GM18873 (cell line): ENCODE results near the gene CD79A.
"Not testable (repeated sequence)": the region's sequence is repeated elsewhere in the genome, so short reads cannot be mapped to it uniquely, and the experiment has no call there.

ENCODE experiments used
- ATAC-seq: cut with Tn5 transposase; IDR thresholded peaks from one replicate; pipeline ENCODE4 v1.9.1; 2021; ENCODE audit warnings: mild to moderate bottlenecking, moderate library complexity, moderate number of reproducible peaks; ENCODE audit not compliant: unreplicated experiment, low FRiP score

The CD79A gene

DNA sequence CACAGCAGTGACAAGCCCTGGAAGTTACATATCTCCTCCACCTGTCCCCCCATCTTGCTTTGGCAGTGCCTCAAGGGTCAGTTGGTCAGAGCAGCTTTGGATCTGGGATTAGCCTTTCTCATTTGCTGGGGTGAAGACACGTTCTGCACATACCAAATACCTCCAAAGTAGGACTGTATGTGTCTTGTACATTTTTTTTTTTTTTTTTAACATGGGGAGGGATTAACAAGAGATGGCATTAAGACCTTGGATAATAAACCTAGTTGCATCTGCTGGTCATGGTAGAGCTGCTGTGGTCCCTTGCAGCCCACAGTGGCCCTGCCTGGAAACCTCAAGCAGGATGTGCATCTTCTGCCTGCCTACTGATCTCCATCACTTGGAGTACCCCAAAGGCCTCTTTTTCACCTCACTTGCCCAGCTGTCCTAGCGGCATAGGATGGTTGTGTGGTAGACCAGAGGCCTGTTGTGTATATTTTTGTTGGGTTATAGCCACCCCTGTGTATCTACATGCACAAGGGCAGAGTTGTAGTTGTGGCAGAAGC lies 14.6 kb upstream of the CD79A start:
- no peak for ATAC-seq

DNA sequence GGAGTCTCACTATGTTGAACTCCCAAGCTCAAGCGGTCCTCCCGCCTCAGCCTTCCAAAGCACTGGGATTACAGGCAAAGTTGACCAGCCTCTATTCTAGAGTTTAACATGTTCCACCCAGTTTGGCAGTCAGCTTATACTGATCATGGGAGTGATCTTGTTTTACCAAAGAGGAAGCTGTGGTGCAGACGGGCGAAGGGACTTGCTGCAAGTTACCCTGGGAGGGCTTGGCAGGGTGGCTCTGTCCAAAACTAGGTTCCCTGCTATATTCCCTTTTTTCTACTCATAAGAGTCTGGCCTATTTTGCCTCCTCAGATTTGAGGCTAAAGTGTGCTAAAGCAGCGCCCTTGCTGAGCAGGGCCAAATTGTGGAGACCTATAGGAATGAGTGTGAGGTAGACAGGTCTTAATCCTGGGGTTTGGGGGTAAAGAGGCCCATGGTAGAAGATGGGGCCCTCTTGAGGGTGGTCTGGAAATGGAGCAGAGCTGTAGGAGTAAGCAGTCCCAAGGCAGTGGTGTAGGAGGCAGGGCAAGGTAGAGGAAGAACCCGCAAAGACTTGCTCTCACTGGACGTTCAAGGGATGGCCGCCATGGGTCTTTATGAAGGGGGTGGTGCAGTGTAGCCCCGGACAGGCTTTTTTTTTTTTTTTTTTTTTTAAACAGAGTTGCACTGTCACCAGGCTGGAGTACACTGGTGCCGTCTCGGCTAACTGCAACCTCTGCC lies 13.7 kb upstream of the CD79A start:
- ATAC-seq: no peak

GRCh38 chr19:41864374-41864773 lies 12.7 kb upstream of the CD79A start:
- no peak for ATAC-seq

DNA sequence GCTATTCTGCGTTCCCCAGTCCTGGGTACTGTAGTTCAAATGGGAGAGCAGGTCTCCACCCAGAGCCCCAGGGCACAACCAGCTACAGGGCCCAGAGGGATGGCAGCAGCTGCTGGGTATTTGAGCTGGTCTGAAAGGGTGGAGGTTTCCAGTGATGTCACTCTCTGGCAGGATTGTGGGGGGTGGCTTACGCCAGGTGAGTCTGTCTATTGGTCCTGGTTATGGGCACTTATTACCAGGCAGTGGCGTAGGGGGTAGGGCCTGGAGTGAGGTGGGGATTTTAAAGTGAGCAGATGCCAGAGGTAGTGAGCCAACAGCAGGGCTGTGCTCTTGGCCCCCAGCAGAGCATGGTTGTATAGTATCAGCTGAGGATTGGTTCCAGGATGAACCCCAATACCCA lies 10.8 kb upstream of the CD79A start:
- ATAC-seq: no peak

DNA sequence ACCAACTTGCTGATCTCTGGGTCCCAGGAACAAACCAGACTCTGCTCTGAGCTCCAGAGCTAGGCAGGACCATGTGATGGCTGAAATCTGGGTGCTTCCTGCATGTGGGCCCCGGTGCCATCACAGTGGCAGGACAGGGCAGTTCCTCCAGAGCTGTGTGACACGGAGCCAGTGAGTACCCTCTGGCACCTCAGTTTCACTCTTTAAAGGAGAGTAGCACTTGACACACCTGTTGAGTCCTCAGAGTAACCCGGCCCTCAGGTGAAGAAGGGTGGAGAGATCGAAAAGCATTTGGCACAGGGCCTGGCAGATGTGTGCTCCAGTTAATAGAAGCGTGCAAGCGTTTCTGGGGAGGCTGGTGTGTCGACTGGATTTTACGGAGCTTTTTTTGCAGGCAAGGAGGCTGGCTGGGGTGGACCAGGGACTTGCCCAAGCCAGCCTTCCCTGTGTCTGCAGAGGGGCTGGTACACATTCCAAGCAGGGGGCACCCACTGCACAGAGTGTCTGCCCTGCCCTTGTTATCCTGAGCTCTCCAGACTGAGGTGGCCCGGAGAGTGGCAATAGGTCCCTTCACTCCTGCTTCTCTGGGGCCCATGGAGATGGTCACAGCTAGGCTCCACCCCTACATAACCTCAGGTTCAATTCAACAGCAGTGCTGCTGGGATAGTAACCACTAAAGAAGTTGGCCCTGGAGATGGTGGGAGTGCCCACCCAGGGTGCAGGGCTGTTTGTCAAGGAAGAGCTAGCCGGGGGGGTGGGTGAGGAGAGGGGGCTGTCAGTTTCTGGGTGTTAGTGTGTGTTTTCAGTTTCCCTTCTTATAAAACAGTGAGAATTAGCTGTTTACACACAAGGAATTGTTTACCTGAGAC lies 8.7 kb upstream of the CD79A start:
- ATAC-seq: no peak

GRCh38 chr19:41868989-41869300 lies 8.1 kb upstream of the CD79A start:
- no peak for ATAC-seq

GRCh38 chr19:41869374-41869955 lies 7.6 kb upstream of the CD79A start:
- no peak for ATAC-seq

DNA sequence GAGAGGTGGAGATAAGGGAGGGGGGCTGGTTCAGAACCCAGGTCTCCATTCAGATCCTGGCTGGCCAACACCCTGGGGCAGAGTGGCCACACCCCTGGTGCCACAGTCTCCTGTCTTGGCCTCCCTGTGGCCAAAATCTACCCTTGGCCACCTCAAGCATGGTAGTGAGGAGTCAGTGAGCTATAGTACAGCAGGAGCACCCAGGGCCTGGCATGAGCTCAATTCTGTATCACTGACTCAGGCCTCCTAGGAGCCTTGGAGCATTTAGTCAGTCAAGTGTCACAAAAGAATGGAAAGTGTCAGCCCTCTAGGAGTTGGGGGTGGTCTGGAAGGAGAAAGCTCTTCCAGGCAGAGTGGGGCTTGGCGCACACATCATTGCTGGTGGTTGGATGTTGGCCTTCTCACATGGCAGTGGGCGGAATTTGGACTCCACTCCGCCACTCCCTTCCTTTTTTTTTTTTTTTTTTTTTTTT lies 6.6 kb upstream of the CD79A start:
- ATAC-seq: no peak

DNA sequence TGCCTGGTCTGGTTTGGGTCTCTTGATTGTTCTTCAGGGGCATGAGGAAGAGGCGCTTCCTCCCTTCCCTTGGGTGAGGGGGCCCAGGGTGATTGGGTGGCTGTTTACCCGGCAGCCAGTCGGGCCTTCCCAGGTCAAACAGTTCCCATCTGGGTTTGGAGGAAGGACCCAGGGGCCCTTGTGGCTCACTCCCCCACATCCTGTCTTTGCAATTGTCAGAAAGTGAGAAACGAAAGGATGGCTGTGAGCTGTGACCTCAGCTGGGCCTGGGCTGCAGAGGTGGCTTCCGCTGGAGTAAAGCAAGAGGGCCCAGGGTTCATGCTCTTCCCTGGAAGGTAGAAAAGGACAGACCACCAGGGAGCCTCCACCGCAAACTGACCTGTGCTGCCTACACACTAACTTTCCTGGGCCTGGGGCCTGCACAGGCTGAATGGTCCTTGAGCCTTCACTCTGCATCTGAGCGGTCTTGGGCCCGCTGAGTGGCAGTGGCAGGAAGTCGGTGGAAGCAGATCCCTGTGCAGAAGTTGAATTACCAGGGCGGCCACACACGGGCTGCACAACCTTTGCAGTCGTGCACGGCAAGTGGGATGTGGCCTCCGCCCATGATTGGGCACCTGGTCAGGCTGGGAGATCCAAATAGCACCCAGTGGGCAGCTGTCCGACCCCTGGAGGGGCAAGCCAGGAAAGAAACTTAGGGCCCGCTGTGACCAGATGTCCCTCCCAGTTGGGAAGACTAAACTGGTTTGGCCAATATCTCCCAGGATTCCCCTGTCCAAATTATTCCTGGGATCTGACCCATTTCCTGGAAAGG lies 5.3 kb upstream of the CD79A start:
- peak; percentile 43 for ATAC-seq

DNA sequence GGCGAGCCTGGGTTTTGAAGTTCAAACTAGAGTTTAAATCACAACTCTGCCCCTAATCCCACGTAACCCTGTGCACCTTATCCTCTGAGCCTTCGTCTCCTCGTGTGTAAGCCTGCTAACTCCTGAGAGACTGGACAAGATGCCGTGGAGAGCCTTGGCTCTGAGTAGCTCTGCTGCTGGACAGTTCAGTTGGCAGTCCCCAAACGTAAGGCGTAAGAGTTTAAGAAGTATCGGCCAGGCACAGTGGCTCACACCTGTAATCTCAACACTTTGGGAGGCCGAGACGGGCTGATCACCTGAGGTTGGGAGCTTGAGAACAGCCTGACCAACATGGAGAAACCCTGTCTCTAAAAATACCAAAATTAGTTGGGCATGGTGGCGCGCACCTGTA lies 4.7 kb upstream of the CD79A start:
- ATAC-seq: no peak

DNA sequence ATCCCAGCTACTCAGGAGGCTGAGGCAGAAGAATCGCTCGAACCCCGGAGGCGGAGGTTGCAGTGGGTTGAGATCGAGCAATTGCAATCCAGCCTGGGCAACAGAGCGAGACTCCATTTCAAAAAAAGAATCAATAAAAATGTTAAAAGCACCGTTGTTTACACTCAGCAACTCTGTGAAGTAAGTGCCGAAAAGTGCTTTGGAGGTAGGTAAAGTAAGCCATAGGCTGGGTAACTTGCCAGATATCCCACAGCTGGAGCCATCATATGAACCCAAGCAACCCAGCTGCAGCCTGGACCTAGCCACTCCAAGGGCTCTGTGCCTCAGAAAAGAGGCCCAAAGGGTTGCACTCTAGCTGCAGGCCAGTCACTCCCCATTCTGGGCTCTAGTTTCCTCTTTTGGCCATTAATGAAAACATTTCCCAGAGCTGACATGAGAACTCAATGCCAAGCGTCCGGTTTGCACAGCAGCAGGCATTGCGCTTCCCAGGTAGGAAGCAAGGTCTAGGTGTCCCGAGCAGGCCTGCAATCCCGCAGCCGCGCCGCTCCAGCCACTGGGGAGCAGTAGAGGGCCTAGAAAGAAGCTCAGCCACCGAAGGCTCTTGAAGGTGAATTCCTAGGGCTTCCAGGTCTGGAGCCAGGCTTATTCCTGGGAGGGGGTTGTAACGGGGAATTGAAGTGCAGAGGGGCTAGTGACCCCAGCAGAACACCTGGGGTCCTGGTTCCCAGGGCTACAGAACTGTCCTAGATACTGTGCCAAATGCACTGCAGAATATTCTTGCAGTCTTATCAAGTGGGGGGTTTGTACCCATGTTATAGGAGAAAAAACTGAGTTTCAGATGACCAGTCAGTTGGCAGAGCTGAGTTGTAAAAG lies 4.1 kb upstream of the CD79A start:
- no peak for ATAC-seq

DNA sequence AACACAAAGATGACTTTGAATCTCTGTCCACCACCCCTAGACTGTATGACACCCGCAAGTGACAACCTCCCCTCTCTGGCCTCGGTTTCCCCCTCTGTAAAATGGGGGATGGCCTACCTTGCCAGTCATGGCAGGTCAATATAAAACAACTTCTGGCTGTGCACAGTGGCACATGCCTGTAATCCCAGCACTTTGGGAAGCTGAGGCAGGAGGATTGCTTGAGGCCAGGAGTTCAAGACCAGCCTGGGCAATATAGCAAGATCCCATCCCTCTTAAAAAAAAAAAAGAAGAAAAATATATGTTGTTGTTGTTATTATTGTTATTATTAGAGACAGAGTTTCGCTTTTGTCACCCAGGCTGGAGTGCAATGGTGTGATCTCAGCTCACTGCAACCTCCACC lies 1.1 kb upstream of the CD79A start:
- not testable (repeated sequence) for ATAC-seq

DNA sequence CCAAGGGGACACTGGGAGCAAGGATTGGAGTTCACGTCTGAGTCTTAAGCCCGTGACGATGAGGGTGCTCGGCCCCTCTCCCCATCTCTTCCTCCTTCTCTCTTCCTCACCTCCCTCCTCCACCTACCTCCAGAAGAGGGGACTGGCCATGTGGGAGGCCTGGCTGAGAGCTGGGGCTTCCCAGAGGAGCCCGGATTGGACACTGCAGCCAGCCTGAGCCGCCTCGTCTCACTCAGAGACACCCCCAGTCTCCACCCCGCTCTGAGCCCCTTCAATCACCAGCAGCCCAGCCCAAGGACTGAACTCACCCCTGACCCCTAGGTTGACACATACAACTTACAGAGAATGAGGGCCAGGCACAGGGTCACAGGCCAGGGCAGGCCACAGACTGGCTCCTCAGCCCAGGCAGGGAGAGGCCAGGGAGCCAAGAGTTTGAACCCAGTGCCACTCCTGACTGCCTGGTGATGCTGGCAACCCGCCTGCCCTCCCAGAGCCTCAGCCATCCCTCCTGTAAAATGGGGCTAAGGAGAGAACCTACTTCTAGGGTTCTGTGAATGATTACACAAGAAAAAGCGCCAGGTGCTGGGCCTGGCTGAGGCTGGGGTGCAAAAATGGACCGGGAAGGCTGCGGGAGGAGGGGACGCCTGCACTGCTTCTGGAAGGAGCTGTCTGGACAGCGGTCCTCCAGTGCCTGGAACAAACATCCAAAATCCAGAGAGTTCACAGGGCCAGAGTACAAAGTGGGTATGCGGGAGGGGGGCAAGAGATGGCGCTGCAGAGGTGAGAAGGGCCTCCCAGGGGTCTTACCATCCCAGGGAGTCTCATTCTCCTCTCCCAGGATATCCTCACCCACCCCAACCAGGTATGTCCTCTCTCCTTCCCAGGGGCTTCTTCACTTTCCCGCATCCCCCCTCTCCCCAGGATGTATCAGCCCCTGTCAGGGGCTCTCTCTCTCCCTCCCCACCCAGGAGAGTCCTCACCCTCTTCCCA lies 1.1 kb downstream of the CD79A start:
- no peak for ATAC-seq

DNA sequence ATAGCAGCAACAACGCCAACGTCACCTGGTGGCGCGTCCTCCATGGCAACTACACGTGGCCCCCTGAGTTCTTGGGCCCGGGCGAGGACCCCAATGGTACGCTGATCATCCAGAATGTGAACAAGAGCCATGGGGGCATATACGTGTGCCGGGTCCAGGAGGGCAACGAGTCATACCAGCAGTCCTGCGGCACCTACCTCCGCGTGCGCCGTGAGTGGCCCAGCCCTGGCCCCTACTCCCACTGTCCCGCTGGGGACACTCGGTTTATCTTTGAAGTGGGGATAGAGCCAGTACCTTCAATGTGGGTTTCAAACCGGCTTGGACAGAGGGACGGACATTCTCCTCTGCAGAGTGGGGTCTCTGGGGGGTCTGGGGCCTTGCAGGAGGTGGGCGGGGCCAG lies 2.0 kb downstream of the CD79A start:
- no peak for ATAC-seq

DNA sequence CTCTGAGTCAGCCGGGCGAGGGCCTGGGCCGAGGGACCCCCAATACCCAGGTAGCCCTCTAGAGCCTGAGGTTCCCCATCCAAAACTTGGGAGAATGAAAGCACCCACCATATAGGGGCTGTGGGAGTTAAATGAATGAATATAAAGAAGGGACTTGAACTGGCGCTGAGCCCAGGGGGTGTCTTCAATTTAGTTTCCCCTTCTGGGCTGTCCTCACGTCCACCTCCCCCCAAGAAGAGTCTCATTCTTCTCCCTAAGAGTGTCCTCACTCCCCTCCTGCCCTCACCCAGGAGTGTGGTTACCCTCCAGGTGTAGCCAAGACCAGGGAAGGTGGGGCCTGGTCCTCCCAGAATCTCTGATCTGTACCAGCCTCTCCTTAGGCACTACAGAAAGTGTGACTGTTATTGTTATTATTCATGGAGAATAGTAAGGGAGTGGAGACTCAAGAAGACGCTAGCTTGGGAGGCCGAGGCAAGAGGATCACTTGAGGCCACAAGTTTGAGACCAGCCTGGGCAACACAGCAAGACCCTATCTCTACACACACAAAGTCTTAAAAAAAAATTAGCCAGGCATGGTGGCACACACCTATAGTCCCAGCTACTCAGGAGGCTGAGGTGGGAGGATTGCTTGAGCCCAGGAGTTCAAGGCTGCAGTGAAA lies 2.7 kb downstream of the CD79A start:
- no peak for ATAC-seq

DNA sequence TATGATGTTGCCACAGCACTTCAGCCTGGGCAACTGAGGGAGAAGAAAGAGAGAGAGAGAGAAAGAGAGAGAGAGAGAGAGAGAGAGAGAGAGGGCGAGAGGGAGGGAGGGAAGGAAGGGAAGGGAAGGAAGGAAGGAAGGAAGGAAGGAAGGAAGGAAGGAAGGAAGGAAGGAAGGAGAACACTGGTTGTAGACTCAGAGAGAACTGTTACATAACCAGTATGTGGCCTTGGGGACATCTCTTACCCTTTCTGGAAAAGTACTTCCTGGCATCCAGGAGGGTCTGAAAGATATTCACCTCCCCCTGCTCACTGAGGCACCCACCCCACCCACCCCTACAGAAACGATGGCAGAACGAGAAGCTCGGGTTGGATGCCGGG lies 3.2 kb downstream of the CD79A start:
- no peak for ATAC-seq

DNA sequence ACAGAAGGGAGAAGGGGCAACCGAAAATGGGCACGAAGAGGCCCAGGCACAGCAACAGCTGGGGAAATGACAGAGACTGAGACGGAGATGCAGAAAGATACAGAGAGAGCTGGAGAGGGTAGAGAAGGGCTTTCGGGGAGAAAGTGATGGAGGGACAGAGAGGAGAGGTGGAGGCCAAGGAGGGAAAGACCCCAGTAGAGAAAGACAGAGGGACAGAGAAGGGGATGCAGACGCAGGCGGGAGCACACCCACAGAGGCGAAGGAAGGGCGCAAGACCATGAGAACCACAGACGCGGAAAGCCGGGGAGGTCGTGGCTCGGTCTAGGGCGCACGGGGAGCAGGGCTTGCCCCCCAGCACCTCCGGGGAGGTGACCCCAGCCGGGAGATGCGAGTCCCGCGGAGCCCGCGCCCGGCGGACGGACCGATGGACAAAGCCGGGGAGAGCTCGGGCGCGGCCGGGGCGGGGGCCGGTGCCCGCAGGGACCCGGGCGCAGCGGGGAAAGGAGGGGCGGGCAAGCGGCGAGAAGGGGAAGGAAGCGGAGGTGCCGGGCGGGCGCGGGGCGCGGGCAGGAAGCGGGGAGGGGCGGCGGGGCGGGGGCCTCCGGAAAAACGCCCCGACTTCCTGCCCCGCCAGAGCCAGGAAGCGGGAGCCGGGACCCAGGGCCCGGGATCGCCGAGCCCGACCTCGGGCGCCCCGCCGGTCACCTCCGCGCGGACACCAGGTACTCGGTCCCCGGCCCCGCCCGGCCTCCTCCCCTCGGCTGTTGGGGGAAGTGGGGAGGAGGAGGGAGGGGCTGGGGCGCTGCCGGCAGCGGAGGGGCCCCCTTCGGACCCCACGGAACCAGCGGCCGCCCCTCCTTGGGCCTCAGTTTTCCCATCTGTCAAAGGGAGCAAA lies 5.7 kb downstream of the CD79A start, which contains the start of gene ARHGEF1:
ARHGEF1 (plus strand) TSS at position 617 of the 895 bp plus-strand sequence. CDS start 4,899 bp downstream, outside the sequence.
- no peak for ATAC-seq
